ENCODE results near the gene TUBGCP2.

Gene TUBGCP2

DNA sequence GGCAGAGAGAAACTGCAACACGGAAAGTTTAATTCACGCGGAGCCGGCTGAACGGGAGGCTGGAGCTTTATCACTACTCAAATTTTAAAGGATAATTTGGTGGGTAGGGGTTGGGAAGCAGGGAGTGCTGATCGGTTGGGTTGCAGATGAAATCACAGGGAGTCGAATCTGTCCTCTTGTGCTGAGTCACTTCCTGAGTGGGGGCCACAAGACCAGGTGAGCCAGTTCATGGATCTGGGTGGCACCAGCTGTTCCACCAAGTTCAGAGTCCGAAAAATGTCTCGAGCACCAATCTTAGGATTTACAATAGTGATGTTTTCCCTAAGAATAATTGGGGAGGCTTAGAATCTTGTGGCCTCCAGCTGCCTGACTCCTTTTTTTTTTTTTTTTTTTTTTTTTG is 34.9 kb upstream of the TUBGCP2 start:
- FAIRE-seq (no peak), DNase-seq (ENCODE audit: low spot score) (no peak)

DNA sequence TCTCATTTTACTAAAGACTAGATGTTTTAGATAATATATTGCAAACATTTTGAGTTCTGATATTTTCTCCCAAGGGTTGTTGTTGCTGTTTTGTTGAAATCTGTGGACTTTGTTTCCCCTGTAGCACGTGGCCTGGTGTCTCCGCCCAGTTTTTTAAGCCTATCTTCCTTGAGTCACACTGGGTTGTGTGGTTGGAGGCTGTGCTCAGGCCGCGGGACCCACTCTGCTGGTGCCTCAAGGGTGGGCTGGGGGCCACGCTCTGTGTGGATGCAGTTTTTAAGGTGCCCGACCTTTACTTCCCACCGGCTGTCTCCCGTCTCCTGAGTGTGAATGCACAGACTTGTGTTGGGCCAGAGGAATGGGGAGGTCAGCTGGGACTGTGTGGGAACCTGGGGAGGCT is 34.3 kb upstream of the TUBGCP2 start:
- no peak for FAIRE-seq

DNA sequence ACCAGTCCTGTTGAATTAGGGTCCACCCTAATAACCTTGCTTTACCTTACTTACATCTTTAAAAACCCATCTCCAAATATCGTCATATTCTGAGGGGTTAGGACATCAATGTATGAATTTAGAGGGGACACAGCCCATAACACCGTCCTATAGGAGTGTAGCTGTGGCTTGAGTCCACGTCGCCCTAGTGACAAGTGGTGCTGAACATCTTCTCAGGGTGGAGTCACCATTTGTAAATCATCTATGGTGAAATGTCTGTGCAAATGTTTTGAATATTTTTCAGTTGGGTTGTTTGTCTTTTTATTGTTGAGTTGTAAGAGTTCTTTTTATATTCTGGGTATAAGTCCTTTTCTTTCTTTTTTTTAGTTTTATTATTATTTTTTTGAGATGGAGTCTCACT is 33.3 kb upstream of the TUBGCP2 start:
- no peak for DNase-seq (ENCODE audit: low spot score)
- FAIRE-seq, result no peak

More for the DNA sequence above, 34.3 kb upstream of the TUBGCP2 start:
- no peak for DNase-seq (ENCODE audit: low spot score)

DNA sequence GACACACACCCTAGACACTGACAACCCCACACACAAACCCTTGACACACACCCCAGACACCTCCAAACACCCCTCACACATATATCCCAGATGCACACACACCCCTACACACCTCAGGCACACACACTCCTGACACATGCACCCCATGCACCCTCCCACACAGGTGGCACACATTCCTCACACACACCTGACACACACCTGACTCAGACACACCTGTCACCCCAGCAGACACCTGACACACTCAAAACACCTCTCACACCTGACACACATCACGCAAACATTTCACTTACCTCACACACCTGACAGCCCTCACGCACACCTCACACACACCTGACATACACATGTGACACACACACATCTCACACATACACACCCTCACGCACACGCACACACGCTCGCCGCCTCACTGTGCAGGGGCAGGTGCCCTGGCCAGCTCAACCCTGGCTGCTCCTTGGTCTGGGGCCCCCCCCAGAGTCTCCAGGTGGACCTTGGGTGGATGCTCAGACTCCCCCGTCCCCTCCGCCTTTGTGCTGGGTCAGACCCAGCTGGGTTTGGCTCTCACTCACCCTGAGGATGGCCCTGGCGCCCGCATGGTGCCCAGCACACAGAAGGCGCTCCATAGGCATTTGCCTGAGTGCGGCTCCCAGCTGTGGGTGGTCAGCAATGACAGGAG is 31.2 kb upstream of the TUBGCP2 start:
- DNase-seq (ENCODE audit: low spot score) (no peak), FAIRE-seq (no peak)

DNA sequence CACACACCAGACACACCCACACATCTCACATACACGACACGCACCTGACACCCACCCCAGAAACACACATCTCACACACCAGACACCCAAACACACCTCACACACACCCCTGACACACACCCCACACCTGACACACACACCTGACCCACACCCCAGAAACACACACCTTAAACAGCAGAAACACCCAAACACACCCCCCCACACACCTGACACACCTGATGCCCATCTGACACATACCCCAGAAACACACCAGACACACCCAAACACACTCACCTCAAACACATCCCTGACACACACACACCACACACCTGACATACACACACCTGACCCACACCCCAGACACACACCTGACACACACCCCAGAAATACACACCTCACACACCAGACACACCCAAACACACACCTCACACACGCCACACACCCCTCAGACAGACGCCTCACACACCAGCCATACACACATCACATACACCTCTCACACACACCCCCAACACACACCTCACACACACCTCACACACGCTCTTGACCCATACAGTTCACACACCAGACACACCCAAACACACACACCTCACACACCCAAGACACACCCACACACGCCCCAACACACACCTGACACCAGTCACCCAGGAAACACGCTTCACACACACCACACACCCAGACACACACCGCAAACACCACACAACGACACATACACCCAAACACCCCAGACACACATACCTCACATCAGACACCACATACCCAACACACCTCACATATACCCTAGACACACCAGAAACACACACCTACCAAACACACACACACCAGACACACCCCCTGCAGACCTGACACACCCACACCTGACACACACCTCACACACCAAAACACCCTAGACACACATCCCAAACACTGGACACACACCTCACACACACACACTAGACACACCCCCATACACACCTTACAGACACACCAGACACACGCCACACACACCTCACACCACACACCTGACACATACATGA is 29.7 kb upstream of the TUBGCP2 start:
- DNase-seq (ENCODE audit: low spot score) (no peak), FAIRE-seq (no peak)

DNA sequence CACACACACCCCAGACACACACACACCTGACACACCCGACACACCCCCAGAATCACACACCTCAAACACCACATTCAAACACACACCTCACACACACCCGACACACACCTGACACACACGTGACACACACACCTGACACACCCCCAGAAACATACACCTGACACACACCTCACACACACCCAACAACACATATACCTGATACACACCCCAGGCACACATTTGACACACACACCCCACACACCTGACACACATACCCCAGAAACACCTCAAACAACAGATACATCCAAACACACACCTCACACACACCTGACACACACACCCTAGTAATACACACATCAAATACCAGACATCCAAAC is 28.7 kb upstream of the TUBGCP2 start:
- no peak for FAIRE-seq
- no peak for DNase-seq (ENCODE audit: low spot score)

DNA sequence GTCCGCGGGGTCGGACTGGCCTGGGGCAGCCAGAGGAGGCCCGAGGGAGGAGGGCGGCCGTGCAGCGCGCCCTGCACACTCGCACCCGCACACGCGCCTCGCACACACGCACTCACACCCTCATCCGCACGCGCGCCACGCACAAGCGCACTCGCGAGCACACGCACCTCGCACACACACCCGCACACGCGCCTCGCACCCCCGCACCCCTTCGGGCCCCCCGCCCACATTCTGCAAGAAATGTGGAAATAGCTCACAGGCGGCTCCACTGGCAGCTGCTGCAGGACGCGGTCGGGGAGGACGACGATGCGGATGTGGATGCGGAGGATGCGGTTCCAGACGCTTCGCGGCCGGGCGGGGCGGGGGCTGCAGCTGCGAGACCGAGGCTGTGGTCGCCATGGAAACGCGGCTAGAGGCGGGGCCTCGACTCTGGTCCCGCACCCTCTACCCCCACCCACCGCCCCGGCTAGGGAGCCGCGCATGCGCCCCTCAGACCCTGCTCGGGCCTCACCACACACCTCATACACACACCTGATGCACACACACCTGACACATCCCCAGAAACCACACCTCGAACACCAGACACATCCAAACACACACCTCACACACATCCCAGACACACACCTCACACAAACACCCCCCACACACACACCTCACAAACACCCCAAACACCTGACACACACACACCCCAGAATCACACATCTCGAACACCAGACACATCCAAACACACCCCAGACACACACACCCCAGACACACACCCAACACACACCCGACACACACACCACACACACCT is 28.1 kb upstream of the TUBGCP2 start, which contains the start of gene CALY:
CALY (minus strand) TSS at position 320 of the 793 bp plus-strand sequence. CDS start 7,907 bp downstream, outside the sequence.
- DNase-seq (ENCODE audit: low spot score), result no peak
- no peak for FAIRE-seq

DNA sequence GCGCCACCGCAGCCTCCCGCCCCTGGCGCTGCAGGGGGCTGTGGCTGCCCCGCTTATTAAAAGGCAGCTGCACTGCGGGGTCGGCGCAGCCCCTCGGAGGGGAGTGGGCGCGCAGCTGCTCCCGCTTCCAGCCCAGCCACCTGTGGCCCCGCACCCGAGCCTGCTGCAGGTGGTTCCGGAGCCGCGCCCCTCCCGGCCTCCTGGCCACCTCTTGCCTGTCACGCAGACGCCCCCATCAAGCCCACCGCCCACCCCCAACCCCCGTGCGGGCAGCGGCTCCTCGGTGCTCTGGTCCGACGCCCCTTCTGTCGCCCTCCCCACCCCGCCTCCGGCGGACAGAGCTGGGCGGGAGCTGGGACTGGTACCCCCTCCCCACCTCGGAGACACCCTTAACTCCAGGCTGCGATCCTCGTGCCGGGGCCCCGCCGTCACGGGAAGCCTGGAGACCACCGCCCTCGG is 27.5 kb upstream of the TUBGCP2 start:
- FAIRE-seq (no peak), DNase-seq (ENCODE audit: low spot score) (no peak)

DNA sequence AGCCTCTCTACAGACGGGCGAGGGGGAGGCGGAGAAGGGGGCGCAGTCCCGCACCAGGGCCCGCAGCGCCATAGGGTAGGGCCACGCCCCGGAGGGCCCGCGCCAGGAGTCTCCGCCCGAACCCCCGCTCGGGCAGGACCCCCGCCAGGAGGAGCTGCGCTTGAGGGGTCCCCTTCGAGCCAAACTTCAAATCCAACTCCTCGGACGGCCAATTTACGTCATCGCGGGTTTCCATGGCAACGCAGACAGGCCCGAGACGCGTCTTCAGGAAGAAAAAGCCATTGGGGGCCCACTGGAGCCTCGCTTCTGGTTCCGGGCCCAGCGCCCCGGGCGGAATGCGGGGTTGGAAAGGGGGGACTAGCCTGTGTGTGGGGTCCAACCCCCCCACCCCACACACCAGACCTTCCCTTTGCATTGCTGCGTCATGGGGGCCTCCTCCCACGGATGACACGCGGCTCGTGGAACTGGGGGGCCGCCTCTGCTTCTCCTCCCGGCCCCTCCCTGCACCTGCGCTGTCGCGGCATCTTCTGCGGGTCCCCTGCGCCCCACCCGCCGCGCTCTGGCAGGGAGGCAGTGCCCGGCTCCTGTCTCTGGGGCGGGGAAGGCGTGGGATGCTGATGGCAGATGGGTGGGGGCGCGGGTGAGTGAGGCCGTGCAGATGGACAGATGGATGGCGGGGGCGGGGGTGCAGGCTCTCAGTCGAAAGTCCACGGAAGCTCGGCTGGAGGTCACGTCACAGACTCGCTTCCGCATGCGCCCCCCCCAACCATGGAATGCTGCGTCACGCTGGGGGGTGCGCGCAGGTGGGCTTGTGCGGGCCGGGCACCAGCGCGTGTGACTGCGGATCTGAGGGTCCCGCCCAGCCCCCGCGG is 26.8 kb upstream of the TUBGCP2 start:
- FAIRE-seq, result no peak
- DNase-seq (ENCODE audit: low spot score), result no peak

DNA sequence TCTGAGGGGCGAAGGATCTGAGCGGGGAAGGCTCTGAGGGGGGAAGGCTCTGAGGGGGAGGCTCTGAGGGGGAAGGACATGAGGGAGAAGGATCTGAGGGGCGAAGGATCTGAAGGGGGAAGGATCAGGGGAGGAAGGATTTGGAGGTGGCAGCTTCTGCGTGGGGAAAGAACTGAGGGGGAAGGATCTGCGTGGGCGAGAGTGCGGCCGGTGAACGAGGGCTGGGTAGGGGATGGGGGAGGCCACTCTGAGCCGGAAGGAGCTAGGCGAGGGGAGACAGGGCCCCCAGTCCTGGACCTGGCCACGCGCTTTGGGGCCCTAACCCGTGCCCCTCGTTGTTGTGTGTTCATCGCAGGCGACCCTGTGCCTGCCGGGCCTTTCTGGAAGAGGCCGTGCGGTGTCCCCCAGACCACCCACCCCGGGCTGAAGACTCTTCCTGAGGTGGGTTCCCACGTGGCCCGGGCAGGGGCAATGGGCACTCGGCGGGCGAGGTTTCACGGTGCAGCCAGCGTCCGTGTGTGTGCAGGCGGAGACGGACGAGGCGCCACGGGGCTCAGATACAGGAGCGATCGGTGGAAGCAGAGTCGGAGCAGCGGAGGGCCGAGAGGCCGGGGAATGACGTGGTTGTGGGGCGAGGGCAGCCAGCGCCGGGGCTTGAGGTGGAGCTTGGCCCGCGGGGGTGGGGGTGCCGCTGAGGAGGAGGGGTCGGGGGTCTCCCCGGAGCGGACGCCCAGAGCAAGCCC is 26.0 kb upstream of the TUBGCP2 start:
- no peak for DNase-seq (ENCODE audit: low spot score)
- no peak for FAIRE-seq

DNA sequence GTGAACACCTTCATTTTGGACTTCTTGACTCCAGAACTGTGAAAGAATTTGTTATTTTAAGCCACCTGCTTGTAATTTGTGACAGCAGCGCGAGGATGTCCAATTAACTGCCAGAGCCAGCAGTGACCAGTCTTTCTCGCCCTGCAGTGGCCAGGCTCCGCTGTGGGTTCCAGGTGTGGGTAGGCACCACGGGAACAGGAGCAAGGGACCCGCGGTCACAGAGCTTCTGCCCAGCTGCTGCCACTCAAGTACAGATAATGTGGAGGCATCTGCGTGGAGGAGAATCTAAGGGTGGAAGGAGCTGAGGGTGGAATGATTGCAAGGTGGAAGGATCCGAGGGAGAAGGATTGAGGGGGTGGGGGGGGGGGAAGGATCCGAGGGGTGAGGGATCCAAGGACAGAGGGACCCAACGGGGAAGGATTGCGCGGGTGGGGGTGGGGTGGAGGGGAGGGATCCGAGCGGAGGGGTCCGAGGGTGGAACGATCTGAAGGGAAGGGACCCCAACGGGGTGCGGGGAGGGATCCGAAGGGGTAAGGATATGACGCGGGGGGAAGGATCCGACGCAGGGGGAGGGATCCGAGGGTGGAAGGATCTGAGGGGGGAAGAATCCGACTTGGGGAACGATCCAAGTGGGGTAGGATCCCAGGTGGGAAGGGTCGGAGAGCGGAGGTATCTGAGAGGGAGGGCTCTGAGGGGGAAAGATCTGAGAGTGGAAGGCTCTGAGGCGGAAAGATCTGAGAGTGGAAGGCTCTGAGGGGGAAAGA is 24.4 kb upstream of the TUBGCP2 start:
- no peak for DNase-seq (ENCODE audit: low spot score)
- FAIRE-seq, result no peak

DNA sequence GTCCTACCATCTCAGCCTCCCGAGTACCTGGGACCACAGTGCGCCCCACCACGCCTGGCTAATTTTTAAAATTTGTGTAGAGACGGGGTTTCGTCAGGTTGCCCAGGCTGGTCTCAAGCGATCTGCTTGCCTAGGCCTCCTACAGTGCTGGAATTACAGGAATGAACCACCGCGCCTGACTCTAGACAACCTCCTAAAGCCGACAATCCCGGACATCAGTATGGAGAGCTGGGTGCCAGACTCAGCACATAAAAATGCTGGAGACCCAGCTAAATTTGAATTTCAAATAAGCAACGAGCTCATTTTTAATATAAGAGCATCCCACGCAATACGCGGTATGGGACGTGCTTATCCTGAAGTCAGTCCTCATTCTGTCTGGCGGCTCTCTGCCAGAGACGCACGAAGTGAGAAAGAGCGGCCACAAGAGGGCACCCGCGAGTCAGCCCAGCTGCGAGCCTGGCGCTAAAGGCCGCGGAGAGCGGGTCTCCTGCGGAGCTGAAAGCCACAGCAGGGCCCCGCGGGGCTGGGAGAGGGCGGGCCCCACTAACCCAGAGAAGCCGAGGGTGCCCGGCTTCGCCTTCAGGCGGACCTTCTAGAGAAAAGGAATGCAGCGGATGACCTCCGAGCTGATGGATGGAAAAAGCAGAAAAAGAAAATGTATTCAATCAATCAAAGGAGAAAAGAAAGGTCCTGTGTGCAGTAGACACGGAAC is 21.0 kb upstream of the TUBGCP2 start:
- FAIRE-seq (no peak), DNase-seq (ENCODE audit: low spot score) (peak; percentile 60)

DNA sequence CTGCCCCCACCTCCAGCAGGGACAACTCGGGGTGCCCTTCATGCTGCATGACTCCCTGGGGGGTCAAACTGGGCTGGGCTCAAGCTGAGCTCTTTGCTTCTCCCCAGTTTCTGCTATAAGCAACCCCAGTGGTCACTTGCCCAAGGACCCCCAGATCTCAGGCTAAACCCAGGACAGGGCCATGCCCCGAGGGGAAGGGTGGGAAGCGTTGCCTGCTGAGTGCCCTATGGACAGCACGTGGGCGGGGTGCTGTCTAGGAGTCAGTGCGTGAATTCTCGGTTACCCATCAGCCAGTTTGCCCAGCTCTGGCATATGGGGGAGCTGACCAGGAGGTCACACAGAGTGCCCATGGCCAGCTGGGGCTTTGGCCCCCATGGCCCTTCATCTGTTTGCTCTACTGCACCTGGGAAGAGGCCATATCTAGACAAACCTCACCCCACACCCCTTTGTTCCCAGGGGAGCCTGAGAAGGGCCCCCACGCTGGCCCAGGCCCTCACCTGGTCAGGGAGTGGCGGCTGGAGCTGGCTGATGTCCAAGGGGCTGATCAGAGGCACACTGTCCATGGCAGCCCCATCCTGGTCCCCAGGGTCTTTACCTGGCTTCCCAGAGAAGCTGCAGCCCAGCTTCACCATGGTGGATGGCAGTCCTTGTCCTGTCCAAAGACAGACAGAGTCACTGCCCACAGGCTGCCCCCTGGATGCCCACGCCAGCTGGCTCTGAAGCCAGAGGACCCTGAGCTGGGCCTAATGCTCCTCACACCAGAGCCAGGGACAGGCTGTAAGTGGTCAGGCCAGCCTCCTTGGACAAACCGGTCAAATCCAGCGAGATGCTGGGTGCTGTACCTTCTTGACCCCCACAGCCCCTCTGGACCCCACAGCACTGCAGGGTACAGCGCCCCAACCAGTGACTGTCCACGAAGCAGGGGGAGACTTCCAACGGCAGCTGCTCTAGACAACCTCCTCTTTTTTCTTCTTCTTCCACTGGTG is 20.0 kb upstream of the TUBGCP2 start:
- FAIRE-seq, result no peak

DNA sequence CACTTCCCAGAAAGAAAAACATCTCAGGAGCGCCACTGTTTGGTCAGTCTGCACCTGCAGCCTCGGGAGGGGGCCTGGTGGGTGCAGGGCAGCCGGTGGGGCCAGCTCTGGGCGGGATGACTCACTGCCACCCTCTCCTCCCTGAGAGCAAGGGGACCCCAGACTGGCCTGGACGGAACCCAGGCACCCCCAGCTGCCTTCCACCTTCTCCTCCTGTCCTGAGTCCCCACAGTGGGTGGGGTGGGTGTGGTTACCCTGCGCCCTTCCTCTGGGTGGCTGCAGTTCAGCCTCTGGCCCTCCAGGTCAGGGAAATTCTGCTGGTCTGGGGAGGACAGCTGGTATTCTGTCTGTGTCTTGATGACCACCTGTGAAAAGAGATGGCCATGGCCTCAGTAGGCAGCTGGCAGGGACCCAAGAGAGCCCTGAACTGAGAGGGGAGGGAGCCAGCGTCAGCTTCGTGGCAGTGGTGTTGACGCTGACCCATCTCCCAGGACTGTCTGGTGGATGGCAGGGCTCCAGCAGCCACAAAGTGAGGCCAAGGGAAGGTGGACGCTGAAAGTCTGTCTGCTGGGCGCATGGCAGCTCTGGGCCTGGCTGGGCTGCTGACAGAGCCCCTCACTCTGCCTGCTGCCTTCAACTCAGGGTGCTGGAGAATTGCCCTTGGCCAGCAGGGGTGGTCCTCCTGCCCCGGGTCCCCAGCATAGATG is 19.1 kb upstream of the TUBGCP2 start:
- peak; percentile 46 for DNase-seq (ENCODE audit: low spot score)
- no peak for FAIRE-seq

More for the DNA sequence above, 20.0 kb upstream of the TUBGCP2 start:
- no peak for DNase-seq (ENCODE audit: low spot score)

DNA sequence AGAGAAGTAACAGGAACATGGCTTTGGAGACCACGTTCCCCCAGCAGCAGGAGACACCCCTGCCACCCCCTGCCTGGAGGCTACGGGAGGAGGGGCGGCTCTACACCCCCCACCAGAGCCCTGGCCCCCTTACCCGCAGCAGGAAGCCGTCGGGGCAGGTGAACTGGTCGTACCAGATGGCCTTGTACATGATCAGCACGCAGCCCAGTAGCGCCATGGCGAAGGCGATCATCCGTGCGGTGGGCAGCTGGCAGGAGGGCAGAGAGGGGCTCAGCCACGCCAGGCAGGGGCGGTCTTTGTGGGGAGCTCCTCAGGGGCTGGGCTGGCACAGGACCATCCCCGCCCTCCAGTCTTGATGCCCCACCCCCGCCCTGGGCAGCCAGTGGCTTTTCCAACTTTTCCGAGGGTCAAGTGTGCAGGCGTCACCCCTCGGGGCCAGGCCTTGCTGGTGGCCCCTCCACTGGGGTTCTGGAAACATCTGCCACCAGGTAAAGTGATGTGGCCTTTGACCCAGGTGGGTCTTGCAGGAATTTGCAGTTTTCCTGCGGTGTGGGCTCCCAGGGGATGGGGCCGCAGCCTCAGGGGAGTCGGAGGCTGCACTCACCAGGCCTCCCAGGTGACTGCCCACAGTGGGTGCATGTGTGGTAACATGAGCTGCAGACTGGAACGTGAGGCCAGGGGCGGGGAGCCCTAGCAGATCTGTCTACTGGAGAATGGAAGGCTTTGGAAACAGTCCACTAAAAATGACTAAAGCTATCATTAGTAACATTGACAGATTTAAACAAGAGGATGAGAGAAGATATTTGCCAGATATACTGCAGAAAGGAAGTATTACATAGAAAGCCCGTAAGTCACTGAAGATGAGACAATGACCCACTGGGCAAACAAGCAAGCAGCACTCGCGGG is 18.3 kb upstream of the TUBGCP2 start:
- no peak for FAIRE-seq
- peak; percentile 5 for DNase-seq (ENCODE audit: low spot score)

DNA sequence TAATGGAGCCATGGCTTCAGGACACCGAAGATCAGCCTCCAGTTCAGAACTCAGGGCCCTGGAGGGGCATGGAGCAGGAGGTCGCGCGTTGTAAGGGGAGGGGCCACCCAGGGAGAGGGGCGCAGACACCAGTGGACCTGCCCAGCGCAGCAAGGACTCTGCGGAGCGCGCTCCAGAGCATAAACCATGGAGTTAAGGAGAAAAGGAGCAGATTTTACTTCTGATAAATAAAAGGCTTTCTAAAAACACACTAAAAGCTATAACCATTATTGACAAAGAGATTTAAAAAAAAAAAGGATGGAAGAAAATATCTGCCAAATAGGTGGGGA is 17.5 kb upstream of the TUBGCP2 start:
- FAIRE-seq (no peak), DNase-seq (ENCODE audit: low spot score) (no peak)

All from RCC 7860 (cell line).